ENCODE results near the gene KIF27. TPM values are rescaled to one million over a fixed set of nuclear protein-coding genes. Genes with fewer than 3 reads are reported as not detected.
"Not testable (repeated sequence)": the region's sequence is repeated elsewhere in the genome, so short reads cannot be mapped to it uniquely, and the experiment has no call there.

Gene KIF27
- total RNA-seq, result 1 to 10 TPM; 4.9 to 7.2 TPM
- total RNA-seq, result 9.4 to 13.6 reads per million in 2 donors

DNA sequence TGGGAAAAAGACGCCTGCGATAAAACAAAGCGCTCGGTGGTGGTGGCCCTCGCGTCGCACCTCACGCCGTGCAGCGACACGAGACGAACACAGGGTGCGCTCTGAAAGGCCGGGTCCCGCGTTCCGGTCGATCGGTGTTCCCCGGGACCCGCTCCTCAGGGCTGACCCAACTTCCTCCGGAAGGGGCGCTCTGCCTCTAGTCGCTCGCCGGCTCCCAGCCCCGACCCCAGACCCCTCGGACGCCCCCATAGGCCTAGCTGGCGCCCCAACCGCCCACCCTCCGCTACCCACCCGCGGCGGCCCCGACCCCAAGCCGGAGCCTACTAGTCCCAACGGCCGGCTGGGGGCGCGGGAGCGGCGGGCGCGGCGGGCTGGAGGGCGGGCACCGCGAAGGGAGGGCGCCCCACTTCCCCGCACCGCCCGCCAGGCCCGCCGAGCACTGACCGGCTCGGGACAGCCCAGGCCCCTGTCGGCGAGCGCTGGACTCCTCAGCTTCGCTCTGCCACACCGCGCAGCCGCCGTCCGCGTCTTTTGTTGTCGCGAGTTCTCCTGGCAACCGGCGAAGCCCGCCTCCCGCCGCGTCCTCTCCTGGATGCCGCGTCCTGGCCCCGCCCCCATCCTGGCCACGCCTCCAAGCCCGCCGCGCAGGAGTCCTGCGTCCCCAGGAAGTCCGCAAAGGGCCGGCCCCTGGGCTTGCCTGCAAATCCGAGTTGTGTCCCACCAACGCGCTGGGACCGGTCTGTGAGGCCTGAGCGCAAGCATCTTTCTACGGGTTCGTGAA, at the start of gene KIF27:
Gene KIF27 (minus strand): TSS at position 506 of the 781 bp plus-strand sequence. CDS start 5,841 bp downstream, outside the sequence.
- no peaks in the 10 kb centered on the region for H3K9me3 ChIP-seq (ENCODE audit: control insufficient read depth, low read length, poor library complexity, severe bottlenecking)
- H3K27ac Mint-ChIP-seq, result peak within 1 kb of the TSS; percentile 93
- peaks cover 13% of the 10 kb centered on the region for H3K4me1 Mint-ChIP-seq
- ATAC-seq (peak; percentile 89), DNase-seq (peak; percentile 90 to 96 (median 93))
- H3K27me3 Mint-ChIP-seq, result no peaks in the 10 kb centered on the region
- H3K36me3 Mint-ChIP-seq (ENCODE audit: low read depth), result no peaks in the 10 kb centered on the region
- peak within 1 kb of the TSS; percentile 91 for H3K4me3 Mint-ChIP-seq

GRCh38 chr9:83969602-83970001, 48.4 kb upstream of the KIF27 start:
- Mint-ChIP-seq H3K4me3 (no peak overlapping the region), H3K27ac (peak overlapping the region; percentile 34), H3K4me1 (peaks cover 31% of the 10 kb centered on the region), H3K27me3 (no peaks in the 10 kb centered on the region), H3K36me3 (ENCODE audit: low read depth) (peaks cover 16% of the 10 kb centered on the region)
- H3K9me3 ChIP-seq (ENCODE audit: control insufficient read depth, low read length, poor library complexity, severe bottlenecking), result no peaks in the 10 kb centered on the region
- ATAC-seq, result no peak
- no peak for DNase-seq

GRCh38 chr9:83967073-83967472, 45.8 kb upstream of the KIF27 start:
- H3K9me3 ChIP-seq (ENCODE audit: control insufficient read depth, low read length, poor library complexity, severe bottlenecking), result no peaks in the 10 kb centered on the region
- Mint-ChIP-seq H3K4me3 (peak overlapping the region; percentile 22), H3K27me3 (no peaks in the 10 kb centered on the region), H3K36me3 (ENCODE audit: low read depth) (peaks cover 10% of the 10 kb centered on the region), H3K27ac (peak overlapping the region; percentile 78), H3K4me1 (peaks cover 22% of the 10 kb centered on the region)
- ATAC-seq (no peak), DNase-seq (no peak)

GRCh38 chr9:83966209-83966582, 45.0 kb upstream of the KIF27 start:
- H3K36me3 Mint-ChIP-seq (ENCODE audit: low read depth), result peaks cover 6% of the 10 kb centered on the region
- ATAC-seq (peak; percentile 20), DNase-seq (no peak)
- no peaks in the 10 kb centered on the region for H3K9me3 ChIP-seq (ENCODE audit: control insufficient read depth, low read length, poor library complexity, severe bottlenecking)
- H3K27me3 Mint-ChIP-seq, result no peaks in the 10 kb centered on the region
- H3K4me1 Mint-ChIP-seq, result peaks cover 18% of the 10 kb centered on the region
- peak overlapping the region; percentile 60 for H3K4me3 Mint-ChIP-seq
- H3K27ac Mint-ChIP-seq, result peak overlapping the region; percentile 78

DNA sequence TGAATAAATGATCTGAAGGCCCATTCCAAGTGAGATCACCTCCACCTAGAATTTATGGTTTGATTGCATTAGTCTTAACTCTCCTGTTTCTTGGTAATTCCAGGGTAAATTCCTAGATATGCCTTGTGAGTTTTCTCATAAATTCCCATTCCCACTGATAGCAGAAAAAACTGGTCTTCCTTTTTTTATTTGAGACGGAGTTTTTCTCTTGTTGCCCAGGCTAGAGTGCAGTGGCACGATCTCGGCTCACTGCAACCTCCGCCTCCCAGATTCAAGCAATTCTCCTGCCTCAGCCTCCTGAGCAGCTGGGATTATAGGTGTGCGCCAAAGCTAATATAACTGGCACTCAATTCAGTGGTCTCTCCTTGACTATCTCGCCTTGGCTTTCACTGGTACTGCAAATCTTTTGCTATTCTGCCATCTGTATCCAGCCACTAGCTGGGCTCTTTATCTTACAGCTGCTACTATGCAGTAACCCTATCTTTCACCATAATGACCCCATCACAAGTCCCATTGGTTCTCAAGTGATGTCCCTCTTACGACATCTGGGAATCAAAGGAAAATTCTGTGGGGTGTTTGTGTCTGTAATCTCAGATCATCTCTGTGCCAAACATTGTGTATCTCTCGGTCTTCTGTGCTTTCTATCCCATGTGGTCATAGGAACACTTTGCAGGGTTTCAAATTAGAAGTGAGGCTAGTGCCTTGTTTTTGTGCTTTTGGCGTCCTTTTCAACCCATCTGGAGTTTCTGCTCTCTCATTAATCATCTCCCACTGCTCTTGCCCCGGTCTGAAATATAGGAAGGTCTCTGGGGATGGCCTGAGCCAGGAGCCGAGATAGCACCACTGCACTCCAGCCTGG, 44.3 kb upstream of the KIF27 start:
- H3K36me3 Mint-ChIP-seq (ENCODE audit: low read depth), result peaks cover 6% of the 10 kb centered on the region
- H3K4me3 Mint-ChIP-seq, result peak overlapping the region; percentile 60
- DNase-seq, result no peak

GRCh38 chr9:83964973-83965349, 43.7 kb upstream of the KIF27 start:
- Mint-ChIP-seq H3K4me1 (peaks cover 16% of the 10 kb centered on the region), H3K4me3 (peak overlapping the region; percentile 31), H3K27ac (peak overlapping the region; percentile 78), H3K36me3 (ENCODE audit: low read depth) (peaks cover 6% of the 10 kb centered on the region), H3K27me3 (no peaks in the 10 kb centered on the region)
- no peaks in the 10 kb centered on the region for H3K9me3 ChIP-seq (ENCODE audit: control insufficient read depth, low read length, poor library complexity, severe bottlenecking)
- ATAC-seq (peak; percentile 40), DNase-seq (no peak)

More for the DNA sequence above, 44.3 kb upstream of the KIF27 start:
- no peaks in the 10 kb centered on the region for H3K9me3 ChIP-seq (ENCODE audit: control insufficient read depth, low read length, poor library complexity, severe bottlenecking)
- peak overlapping the region; percentile 78 for H3K27ac Mint-ChIP-seq
- H3K4me1 Mint-ChIP-seq, result peaks cover 18% of the 10 kb centered on the region
- peak; percentile 42 for ATAC-seq
- no peaks in the 10 kb centered on the region for H3K27me3 Mint-ChIP-seq

- Mint-ChIP-seq H3K4me3 (no peak overlapping the region), H3K4me1 (peaks cover 14% of the 10 kb centered on the region), H3K36me3 (ENCODE audit: low read depth) (peaks cover 3% of the 10 kb centered on the region), H3K27ac (no peak overlapping the region), H3K27me3 (no peaks in the 10 kb centered on the region)
- H3K9me3 ChIP-seq (ENCODE audit: control insufficient read depth, low read length, poor library complexity, severe bottlenecking), result no peaks in the 10 kb centered on the region
- DNase-seq (no peak), ATAC-seq (no peak)
These were observed 40.9 kb upstream of the KIF27 start for GRCh38 chr9:83962165-83962564.

GRCh38 chr9:83960991-83961390, 39.8 kb upstream of the KIF27 start:
- no peak overlapping the region for H3K27ac Mint-ChIP-seq
- no peaks in the 10 kb centered on the region for H3K9me3 ChIP-seq (ENCODE audit: control insufficient read depth, low read length, poor library complexity, severe bottlenecking)
- no peak overlapping the region for H3K4me3 Mint-ChIP-seq
- no peak for DNase-seq
- H3K27me3 Mint-ChIP-seq, result no peaks in the 10 kb centered on the region
- no peak for ATAC-seq
- H3K4me1 Mint-ChIP-seq, result peaks cover 17% of the 10 kb centered on the region
- no peaks in the 10 kb centered on the region for H3K36me3 Mint-ChIP-seq (ENCODE audit: low read depth)

GRCh38 chr9:83959061-83959460, 37.8 kb upstream of the KIF27 start:
- Mint-ChIP-seq H3K4me1 (peaks cover 13% of the 10 kb centered on the region), H3K4me3 (no peak overlapping the region), H3K27ac (no peak overlapping the region), H3K36me3 (ENCODE audit: low read depth) (no peaks in the 10 kb centered on the region), H3K27me3 (no peaks in the 10 kb centered on the region)
- ATAC-seq (no peak), DNase-seq (no peak)
- H3K9me3 ChIP-seq (ENCODE audit: control insufficient read depth, low read length, poor library complexity, severe bottlenecking), result no peaks in the 10 kb centered on the region

DNA sequence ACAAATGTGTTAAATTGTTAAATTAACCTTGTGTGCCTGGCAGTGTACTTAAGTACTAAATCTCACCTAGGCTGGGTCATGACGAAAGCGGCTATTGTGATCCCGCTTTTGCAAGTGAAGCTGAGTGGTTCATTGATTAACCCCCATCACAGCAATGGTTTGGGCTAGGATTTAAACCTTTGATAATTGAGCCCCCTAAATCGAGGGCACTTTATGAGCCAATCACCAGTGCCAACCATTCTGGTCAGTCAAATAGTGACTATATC, 35.9 kb upstream of the KIF27 start:
- Mint-ChIP-seq H3K4me1 (peaks cover 13% of the 10 kb centered on the region), H3K27me3 (no peaks in the 10 kb centered on the region), H3K4me3 (peak overlapping the region; percentile 96), H3K27ac (peak overlapping the region; percentile 96), H3K36me3 (ENCODE audit: low read depth) (no peaks in the 10 kb centered on the region)
- H3K9me3 ChIP-seq (ENCODE audit: control insufficient read depth, low read length, poor library complexity, severe bottlenecking), result no peaks in the 10 kb centered on the region
- ATAC-seq (no peak), DNase-seq (no peak)

- no peaks in the 10 kb centered on the region for H3K27me3 Mint-ChIP-seq
- ATAC-seq (peak; percentile 77), DNase-seq (peak in 2 of 3 donors; percentile 42 to 44)
- H3K4me3 Mint-ChIP-seq, result peak overlapping the region; percentile 96
- H3K27ac Mint-ChIP-seq, result peak overlapping the region; percentile 96
- peaks cover 13% of the 10 kb centered on the region for H3K4me1 Mint-ChIP-seq
- H3K9me3 ChIP-seq (ENCODE audit: control insufficient read depth, low read length, poor library complexity, severe bottlenecking), result no peaks in the 10 kb centered on the region
- H3K36me3 Mint-ChIP-seq (ENCODE audit: low read depth), result no peaks in the 10 kb centered on the region
These were observed 35.4 kb upstream of the KIF27 start for GRCh38 chr9:83956436-83957247.

GRCh38 chr9:83956086-83956435, 34.8 kb upstream of the KIF27 start:
- DNase-seq (no peak), ATAC-seq (peak; percentile 65)
- peaks cover 13% of the 10 kb centered on the region for H3K4me1 Mint-ChIP-seq
- peak overlapping the region; percentile 96 for H3K27ac Mint-ChIP-seq
- H3K4me3 Mint-ChIP-seq, result peak overlapping the region; percentile 96
- no peaks in the 10 kb centered on the region for H3K36me3 Mint-ChIP-seq (ENCODE audit: low read depth)
- no peaks in the 10 kb centered on the region for H3K9me3 ChIP-seq (ENCODE audit: control insufficient read depth, low read length, poor library complexity, severe bottlenecking)
- no peaks in the 10 kb centered on the region for H3K27me3 Mint-ChIP-seq

GRCh38 chr9:83948096-83948495, 26.9 kb upstream of the KIF27 start:
- not testable (repeated sequence) for H3K36me3 Mint-ChIP-seq (ENCODE audit: low read depth); ATAC-seq; H3K27ac Mint-ChIP-seq; H3K4me1 Mint-ChIP-seq; DNase-seq; H3K9me3 ChIP-seq (ENCODE audit: control insufficient read depth, low read length, poor library complexity, severe bottlenecking); H3K27me3 Mint-ChIP-seq; H3K4me3 Mint-ChIP-seq
